Femur (tissue), 1 donor: Measurements from ENCODE around the gene LDB2.
A peak's percentile ranks its signal among the peaks of the same experiment; 100 is the strongest.
"Not testable (repeated sequence)": the region's sequence is repeated elsewhere in the genome, so short reads cannot be mapped to it uniquely, and the experiment has no call there.

Experiments used
- DNase-seq: peaks from one replicate; pipeline ENCODE4 v3.0.0-alpha.2; 2017

The LDB2 gene

DNA sequence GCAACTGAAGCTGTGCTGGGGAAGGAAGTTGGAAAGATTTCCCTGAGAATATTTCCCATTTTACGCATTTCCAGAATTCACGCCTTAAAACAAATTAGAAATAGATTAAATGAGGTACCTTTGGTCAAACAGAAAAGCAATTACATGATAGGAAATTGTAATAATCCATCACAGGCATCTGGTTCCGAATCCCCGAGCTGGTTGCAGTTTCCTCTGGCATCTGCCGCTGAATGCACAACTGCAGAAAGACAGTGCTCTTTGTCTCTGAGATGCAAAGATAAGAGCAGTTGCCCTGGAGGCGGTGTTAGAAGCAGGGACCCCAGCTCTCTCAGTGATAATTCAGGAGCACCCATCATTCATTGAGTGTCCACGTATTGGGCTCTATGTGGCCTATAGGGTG lies 224.4 kb downstream of the LDB2 start:
- no peak for DNase-seq

DNA sequence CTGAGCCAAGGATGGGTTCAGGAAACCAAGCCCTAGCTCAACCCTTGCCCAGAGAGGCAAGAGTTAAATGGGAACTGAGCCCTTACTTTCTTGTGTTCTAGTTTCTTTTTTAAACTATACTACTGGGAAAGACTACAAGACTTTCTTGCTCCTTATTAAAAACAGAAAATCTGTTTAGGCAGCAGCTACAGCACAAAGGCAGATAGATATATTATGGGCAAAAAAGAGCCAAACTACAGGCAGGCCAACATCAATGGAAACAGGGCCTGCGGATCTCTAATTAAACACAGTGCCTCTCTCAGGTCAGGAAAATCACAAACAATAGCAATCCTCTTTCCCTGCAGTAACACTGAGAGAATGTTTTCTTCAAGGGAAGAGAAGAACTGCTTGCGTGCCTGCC lies 226.0 kb downstream of the LDB2 start:
- DNase-seq = peak; percentile 52

DNA sequence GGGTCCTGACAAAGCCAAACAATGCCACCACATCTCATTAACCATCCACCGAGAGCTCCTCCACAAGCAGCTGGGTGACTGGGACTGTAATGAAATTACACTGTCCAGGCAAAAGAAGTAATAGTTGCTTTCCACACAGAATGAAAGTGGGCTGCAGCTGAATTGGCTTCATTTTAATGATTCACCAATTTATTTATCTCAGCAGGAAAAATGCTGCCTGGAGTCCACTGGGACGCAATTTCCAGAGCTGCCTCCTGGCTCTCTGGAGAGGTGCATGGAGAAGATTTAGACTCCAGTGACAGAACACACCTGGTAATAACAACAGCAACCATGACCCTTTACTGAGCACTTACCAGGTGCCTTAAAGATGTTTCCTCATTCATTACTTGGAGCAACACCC lies 226.7 kb downstream of the LDB2 start:
- no peak for DNase-seq

DNA sequence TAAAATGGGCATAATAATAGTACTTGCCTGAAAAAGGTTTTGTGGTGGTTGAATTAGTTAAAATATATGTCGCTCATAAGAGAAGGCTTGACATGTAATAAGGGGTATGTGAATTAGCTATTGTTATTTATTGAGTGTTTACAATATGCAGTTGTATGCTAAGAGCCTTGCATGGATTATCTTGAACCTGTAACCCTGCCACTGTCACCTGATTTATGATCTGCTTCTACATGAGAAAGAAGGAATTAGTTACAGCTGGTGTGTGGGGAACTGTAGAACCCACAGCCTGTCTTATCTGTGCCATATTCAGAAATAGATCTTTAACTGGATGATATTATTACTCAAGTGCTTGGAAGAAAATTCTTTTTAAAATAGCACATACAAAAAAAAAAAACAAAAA lies 227.7 kb downstream of the LDB2 start:
- no peak for DNase-seq

DNA sequence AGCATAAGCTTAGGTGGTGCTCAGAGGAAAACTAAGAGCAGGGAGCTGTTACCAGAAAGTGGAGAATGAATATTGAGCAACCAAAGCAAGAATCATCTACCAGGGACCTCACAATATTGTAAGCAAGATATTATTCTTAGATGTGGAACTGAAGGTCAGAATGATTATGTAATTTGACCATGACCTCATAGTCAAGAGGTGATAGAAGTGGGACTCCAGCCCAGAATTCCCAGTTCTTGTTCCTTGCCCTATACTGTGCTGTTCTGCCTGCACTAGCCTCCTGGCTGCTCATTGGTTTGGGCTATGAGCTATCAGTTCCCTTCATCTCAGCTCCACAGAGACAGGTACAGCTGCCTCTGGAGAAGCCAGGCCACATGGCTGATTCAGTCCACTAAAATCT lies 229.4 kb downstream of the LDB2 start:
- DNase-seq = no peak

DNA sequence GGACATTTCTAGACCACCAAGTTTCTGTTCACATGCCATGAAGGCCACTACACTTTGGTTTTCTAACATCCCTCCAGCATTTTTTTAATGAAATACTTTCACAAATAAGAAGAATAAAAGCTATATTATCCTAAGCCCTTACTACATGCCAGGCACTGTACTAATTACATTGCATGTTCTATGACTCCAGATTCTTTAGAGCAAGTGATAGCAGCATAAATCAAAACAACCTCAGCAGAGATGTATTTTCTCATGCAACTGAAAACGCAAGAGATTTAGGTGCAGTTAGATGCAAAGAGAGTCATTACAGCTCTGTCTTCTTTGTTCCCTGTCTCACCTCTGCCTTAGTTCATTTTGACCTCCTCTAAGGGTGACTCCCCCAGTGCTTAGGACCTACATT lies 230.0 kb downstream of the LDB2 start:
- DNase-seq = no peak

DNA sequence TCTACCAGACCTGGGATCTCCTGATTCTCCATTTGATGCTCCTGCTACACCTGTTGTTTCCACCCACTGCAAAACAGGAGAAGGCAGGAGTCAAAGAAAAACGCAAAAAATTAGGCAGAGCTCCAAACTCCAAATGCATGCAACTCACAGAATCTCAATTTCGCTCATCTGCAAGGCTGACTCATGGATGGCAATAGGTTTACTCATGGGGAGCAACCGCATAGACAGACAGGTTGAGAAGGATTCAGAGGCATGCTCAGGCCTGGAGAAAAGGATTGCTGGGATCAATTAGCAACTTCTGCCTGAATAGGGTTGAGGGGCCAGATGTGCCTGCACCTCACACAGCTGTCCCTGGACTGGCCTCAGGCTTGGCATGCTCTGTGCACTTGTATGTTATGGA lies 231.0 kb downstream of the LDB2 start:
- no peak for DNase-seq

DNA sequence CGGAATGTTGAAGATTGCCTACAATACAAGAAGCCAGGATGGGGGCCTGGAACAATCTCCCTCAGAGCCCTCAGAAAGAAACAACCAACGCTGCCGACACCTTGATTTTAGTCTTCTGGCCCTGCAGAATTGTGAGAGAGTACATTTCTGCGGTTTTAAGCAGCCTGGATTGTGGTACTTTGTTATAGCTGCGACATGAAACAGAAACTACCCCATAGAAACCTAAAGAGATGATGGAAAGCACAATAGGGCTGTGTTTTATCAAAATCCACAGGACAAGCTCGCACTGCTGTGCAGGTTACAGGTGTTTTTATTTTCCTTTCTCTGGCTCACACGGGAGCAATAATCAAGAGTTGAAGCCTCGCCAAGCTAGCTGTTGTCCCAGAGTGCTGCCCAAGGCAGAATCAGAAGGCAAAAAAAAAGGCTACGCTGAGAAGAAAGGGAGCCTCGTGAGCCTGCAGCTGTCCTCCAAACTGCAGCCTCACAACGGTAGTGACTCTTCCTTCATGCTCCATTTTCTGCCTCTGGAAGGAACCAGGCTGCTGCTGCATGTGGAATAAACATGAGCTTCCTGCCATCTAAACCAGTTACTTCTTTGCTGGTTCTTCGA lies 232.4 kb downstream of the LDB2 start:
- DNase-seq = no peak

DNA sequence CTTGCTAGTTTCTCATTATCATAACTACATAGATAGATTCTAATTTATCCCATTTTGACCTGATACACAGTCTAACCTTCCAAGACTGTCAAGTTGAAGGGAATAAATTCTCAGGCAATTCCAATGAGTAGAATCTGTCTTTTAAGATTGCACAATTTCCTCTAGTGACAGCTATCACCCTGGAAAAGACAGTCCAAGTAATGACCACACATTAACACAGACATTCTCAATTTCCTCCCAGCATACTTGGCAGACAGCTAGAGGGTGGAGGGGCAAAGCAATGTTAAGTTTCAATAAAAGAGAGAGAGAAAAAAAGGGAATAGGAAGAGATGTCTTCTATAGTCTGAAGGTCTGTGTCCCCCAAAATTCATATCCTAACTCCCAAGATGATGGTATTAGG lies 234.7 kb downstream of the LDB2 start:
- DNase-seq = no peak

DNA sequence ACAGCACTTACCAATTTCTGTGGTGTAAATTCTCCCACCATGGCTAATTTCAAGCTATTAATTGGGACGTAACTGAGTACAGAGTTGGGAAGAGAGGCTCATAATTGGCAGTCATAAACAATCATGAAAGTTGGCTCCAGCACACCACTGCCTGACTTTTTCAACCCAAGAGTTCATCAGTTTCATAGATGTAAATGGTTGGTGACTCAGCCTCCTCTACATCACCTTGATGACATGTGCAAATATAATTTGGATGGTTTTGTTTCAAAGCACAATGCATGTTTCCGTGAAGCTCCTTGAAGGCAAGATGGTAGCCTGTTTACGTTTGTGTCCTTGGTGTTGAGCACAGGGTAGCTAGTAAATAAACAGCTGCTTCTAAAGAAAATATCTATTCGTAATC lies 235.1 kb downstream of the LDB2 start:
- DNase-seq = no peak

DNA sequence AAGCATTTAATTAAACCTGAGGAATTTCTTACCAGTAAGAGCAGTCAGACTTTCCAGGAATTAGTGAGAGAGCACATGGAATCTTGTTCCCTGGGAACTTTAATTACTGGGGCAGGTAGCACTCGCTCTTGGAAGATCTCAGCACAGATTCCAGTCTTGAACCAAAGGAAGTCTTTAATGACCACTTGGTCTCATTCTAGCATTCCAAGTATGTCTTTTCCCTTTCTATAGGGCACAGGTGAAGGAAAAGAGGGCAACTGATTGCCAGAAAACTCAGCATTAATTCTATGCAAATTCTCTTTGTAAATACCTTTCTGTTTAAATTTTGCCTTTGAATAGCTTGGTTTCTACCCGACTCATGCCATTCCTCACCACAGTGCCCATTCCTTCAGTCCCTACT lies 236.6 kb downstream of the LDB2 start:
- no peak for DNase-seq

DNA sequence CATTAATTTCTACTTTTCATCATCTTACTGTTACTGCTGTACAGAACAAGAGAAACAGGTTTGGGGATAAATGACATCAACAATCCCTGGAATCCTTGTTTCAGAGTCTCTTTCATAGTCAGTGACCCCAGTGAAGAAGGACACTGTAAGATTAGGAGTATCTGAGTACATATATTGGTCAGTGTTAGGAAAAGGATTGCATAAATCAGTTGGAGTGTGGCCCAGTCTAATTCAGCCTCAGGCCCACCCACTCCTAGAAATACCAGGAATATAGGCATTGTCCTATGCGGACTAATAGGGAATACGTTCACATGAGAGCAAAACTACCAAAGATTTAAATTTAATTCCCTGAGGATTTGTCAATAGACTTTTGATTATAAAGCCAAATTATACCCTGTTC lies 237.8 kb downstream of the LDB2 start:
- no peak for DNase-seq

DNA sequence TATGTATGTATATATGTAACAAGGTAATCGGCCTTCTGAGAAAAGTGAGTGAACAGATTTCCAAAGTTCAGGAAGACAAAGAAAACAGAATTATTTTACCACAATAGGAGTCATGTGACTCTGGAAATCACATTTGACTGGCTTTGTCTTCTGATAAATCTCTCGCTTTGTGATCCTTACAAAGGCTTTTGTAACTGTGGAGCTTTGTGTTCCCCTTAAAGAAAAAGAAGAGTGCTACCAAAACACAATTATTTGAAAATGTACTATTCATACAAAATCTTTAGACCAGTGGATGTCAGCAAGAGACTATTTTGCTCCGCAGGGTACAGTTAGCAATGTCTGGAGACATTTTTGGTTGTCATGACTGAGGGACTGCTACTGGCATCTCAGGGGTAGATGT lies 238.8 kb downstream of the LDB2 start:
- DNase-seq = no peak

DNA sequence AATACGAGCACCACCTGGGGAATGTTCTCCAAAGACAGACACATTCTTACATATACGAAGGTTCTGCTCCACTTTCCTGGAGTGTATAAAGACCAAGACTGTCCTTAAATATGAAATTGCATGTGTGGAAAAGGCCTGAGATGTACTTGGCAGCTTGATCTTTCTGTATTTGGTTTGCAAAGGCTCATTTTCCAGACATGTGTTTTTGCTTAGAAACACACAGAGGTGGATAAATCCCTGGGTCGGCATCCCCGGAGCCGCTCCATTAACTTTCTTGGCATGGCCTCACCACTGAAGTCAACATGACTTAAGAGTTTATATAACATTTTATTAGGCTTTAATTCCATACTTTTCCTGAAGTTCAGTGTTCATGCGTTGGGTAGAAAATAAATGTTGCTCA lies 239.4 kb downstream of the LDB2 start:
- DNase-seq = peak; percentile 89

DNA sequence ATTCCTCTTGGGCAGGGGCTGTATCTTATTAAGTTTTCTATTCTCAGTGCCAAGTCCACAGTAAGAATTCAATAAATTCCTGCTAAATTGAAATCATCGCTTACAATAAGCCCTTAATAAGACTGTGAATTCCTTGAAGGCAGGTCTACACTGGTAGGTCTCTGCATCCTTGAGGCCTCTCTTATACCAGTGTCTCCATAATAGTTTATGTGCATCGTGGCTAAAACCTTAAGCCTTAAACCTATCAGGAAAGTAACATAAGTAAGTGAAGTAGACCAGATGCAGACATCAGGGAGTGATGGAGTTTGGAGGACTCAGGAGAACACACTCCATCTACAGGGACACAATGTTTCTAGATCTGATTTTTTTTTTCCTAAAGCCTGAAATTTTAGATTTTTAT lies 240.3 kb downstream of the LDB2 start:
- DNase-seq = no peak

DNA sequence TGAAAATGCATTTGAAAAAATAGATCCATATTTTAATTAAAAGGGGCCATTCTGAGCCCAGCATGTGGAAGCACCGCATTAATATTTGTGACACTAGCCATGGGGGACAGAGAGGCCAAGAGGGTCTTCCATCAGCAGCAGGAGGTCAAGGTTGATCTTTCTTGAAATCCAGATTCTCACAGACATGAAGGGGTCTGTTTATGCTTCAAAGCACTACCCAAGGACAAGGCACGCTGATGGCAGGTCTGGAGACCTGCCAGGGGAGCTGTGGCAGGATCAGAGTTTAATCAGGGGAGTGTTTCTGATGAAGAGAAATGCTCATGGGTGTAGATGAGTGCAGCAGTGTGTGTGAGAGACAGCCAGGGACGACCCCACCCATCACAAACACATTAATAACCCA lies 243.3 kb downstream of the LDB2 start:
- DNase-seq = no peak

DNA sequence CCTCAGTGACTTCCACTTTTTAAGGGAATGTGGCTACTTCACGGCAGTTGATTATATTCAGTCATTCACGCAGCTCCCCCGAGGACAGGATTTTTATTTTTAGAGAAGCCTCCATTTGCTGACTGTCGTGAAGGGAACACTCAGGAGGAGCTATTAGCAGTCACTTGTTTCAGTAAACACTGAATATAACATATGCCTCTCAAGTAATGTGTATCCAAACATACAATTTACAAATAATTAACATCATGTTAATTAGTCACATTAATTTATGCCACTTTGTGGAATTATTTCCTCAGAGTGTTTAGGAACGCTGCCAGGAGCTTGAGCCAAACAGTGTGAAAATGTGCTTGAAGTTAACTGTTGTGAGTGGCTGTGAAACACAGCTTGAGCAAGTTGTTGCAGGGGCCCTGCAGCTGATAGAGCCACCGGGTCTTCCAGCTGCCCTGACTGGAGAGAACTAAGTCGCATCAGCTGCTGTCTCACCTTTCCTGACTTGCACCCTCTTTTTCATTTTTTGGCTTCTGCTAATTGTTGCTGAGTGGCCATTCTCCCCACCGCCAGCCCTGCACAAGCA lies 245.6 kb downstream of the LDB2 start:
- DNase-seq = no peak

DNA sequence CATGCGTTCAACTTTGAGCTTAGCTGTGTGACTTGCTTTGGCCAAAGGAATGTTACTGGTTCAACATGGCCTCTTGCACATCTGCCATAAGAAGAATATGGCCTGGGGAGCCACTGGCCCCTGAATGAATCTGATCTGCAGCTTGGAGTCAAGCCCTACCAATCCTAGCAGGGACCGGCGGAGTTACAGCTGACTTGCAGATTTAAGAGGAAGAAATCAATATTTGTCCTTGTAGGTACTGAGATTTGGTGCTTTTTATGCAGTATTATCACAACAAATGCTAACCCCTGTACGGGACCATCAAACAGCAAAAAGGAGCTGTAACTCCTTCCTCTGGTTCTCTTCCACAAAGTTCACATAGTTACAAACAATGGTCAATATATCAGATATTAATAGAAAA lies 252.0 kb downstream of the LDB2 start:
- DNase-seq = no peak

DNA sequence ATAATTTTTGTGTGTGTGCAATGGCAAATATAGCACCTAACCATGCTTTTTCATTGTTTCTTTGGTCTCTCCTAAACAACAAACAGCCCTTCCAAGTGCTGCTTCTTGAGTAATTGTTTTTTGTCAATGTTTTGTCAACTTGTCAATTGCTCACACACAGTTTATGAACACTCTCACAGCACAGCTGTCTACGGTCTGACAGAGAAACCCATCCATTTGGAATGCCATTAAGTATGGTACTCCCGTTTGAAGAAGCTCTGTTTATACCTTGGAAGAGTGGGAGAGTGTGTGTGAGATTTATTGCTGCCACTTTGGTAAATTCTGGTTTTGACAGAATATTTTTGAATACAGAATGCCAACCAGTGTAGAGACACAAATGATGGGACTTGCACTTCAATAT lies 254.6 kb downstream of the LDB2 start:
- DNase-seq = no peak

DNA sequence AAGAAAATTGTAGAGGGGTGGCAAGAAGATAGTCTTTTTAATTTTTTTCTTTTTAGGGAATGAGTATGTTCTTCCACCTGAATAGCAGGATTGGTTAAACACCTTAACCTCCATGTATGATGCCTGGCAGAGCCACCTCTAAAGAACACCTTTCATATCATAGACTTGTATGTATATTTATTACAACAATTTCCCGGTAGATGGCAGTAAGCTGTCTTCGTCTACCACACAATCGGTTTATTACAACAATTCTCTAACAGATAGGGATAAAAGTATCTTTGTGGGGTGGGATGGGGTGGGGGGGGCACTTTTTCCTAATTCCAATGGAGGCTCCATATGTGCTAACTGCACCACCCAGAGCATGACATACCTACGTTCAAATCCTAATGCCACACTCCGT lies 255.5 kb downstream of the LDB2 start:
- DNase-seq = no peak

DNA sequence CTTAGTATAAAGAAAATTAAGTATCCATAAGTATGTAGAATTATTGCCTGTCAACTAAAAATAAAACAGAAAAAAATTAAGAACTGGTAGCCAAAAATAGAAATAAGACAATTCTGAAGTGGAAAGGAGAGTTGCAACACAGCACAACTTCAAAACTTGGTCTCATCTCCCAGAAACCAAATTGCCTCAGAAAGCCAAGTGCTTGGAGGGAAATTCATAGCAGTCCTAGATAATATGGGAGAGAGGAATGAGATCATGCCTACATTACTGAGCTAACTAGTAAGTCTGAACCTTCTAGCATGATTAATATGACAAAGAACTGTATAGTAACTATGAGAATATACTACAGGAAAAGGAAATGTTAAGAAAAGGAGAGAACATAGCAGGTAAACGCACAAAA lies 256.5 kb downstream of the LDB2 start:
- no peak for DNase-seq

DNA sequence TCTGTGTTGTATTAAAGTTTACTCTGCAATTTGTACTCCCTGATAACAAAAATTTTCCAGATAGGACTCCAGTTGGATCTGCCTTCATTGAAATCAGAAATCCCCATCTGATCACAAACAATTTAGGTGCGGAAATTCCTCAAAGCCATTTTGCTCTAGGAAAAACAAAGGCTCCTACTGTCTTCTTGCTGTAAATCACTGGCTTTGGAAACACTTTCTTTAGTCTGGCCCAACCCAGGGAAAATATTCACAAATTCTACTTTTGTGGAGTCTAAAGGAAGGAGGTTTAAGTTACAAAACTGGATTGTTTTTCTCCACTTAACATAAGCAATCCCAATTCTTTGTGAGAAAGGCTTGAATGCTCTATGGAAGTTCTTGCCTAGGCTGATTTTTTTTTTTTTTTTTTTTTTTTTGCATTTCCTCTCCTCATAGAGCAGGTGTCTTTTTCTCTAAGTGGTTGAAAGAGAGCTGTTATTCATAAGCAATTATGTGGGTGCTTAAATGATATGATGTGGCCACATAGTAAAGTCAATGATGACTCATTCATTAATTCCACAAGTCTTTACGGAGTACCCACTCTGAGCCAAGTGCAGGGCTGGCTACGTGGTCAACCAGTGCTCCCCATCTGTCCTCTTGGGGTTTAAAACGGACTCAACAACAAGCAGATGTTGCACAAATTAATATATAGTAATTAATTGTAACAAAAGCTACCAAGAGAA lies 261.4 kb downstream of the LDB2 start:
- DNase-seq = no peak

DNA sequence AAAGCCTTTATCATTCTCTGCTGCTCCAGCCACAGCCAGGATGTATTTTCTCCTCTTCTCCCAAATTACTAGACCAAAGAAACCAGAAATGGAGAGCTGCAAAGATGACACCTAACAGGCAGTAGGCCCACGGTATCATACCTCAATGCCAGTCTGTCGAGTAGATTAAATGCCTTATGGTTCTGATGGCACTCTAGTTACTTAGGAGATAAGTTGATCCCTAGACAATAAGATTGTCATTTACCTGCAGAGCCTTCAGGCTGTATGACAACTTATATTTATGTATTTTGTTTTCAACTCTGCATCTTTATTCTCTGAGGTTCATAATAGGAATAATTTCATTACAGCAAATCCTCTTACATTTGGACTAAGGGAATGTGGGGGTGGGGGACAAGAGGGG lies 262.1 kb downstream of the LDB2 start:
- DNase-seq = no peak

DNA sequence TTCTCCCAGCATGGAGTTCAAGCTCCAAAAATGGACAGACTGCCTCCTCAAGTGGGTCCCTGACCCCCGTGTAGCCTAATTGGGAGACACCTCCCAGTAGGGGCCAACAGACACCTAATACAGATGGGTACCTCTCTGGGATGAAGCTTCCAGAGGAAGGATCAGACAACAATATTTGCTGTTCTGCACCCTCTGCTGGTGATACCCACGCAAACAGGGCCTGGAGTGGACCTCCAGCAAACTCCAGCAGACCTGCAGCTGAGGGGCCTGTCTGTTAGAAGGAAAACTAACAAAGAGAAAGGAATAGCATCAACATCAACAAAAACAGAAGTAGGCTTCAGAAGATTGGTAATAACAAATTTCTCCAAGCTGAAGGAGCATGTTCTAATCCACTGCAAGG lies 269.2 kb downstream of the LDB2 start:
- not testable (repeated sequence) for DNase-seq

DNA sequence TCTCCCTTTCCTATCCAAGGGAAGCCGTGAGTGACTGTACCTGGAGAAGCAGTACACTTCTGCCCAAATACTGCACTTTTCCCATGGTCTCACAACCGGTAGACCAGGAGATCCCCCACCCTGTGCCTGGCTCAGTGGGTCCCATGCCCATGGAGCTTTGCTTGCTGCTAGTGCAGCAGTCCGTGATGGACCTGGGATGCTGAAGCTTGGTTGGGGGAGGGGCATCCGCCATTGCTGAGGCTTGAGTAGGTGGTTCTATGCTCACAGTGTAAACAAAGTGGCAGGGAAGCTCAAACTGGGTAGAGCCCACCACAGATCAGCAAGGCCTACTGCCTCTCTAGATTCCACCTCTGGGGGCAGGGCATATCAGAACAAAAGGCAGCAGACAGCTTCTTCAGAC lies 269.6 kb downstream of the LDB2 start:
- DNase-seq = not testable (repeated sequence)
